Measurements from ENCODE around the gene CHAF1A.

CHAF1A gene

DNA sequence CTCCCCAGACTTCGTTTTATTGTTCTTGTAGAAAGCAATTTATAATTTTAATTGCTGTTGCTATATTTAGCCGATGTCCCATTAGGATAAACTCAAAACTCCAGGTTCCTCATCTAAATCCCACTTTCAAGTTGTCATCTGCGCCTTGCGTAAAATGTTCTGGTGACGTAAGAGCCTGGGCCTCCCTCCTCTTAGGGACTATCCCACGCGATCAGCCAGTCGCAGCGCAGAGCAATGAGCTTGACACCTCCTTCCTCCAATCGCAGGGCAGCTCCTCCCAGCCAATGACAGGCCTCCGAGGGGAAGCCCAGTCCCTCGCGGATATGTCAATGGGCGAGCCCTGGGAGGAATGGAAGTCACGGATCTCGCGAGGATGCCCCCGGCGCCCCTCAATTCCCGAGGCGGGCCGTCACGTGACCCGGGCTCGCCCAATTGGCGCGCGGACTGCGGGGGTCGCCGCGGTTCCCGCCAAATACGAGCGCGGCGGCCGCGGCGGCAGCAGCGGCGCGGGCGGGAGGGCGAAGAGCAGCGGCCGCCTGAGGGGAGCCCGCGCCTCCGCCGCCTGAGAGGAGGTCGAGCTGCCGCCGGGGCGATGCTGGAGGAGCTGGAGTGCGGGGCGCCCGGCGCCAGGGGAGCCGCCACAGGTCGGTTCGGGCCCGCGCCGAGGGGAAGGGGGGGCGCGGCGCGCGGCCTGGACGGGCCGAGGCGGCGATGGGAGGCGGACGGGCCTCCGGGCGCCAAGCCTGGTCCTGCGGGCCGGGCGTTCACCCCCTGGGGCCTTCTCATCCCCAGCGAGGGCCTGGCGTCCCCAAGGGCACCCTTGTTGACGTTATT lies at the start of gene CHAF1A:
CHAF1A (plus strand) TSS at position 470 of the 834 bp plus-strand sequence; CDS start at position 593, 123 bp downstream.
- DNase-seq (ENCODE audit: extremely low spot score, insufficient read length, low read depth) (peak; percentile 99), FAIRE-seq (peak; percentile 100)

GRCh38 chr19:4352701-4353121 lies 49.7 kb upstream of the CHAF1A start:
- DNase-seq (ENCODE audit: extremely low spot score, insufficient read length, low read depth) (no peak), FAIRE-seq (no peak)

GRCh38 chr19:4354282-4354681 lies 48.2 kb upstream of the CHAF1A start:
- DNase-seq (ENCODE audit: extremely low spot score, insufficient read length, low read depth) (no peak), FAIRE-seq (no peak)

DNA sequence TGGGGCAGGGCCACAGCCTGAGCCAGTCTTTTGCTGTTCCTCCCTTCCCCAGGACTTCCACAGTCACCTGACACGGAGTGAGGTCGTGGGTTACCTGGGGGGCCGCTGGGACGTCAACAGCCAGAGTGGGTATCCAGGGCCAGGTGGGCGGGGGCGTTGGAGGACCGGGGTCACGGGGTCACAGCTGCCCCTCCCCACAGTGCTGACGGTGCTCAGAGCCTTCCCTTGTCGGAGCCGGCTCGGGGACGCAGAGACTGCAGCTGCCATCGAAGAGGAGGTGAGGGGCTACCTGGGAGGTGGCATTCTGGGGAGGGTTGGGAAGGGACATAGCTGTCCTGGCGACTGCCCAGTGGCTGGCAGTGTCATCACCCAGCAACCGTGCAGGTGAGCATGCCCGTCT lies 47.5 kb upstream of the CHAF1A start:
- FAIRE-seq, result no peak

GRCh38 chr19:4357095-4357797 lies 45.2 kb upstream of the CHAF1A start:
- DNase-seq (ENCODE audit: extremely low spot score, insufficient read length, low read depth) (no peak), FAIRE-seq (no peak)

More for the DNA sequence above, 47.5 kb upstream of the CHAF1A start:
- DNase-seq (ENCODE audit: extremely low spot score, insufficient read length, low read depth), result no peak

DNA sequence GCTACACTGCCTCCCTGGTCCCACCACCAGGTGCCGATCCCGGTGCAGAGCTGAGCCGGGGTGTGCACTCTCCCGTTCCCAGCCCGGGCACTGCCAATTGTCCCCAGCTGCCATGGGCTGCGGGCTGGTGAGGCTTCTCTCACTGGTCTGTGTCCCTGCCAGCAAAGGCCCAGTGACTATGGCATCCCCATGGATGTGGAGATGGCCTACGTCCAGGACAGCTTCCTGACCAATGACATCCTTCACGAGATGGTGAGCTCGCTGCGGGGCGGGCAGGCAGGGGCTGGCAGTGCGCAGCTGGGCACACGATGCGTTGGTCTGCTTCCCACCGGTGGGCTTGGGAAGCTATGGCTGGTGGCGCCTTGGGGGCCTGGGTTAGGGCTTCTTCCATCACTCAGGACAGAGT lies 44.5 kb upstream of the CHAF1A start:
- FAIRE-seq (no peak), DNase-seq (ENCODE audit: extremely low spot score, insufficient read length, low read depth) (no peak)

GRCh38 chr19:4358709-4359626 lies 43.5 kb upstream of the CHAF1A start:
- no peak for FAIRE-seq
- DNase-seq (ENCODE audit: extremely low spot score, insufficient read length, low read depth), result no peak

DNA sequence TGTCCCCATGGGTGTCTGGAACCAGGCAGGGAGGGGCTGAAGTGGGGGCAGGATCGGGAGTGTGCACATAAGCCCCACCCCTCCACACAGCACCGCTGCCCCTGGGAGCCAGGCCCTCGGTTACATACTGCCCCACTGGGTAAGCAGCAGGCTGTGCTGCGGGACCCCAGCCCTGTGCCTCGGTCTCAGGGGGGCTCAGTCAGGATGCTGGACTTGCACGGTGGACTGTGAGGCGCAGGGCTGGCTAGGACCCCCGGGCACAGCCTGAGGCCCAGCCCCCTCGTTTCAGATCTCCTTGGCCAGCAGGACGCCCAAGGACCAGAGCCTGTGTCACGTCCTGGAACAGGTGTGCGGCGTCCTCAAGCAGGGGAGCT lies 42.8 kb upstream of the CHAF1A start:
- DNase-seq (ENCODE audit: extremely low spot score, insufficient read length, low read depth) (no peak), FAIRE-seq (no peak)

DNA sequence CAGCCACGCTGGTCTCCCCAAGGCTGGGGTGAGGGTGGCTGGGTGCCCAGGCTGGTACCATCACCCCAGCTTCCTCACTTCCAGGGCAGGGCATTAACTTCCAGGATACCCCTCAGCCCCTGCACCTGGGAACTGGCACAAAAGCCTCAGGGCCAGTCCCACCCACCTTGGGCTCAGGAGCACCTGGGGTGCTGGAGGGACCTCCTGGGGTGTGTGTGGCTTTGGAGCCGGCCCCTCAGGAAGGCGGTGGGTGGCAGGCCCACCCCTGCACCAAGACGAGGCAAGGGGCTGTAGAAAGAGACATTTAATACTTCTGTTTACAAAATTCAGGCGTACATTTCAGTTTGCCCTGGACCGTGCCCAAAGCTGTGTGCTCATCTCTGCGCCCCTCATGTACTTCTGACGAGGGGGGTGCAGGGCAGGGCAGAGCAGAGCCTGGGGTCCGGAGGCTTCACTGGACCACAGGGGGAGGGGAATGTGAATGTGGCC lies 42.3 kb upstream of the CHAF1A start:
- DNase-seq (ENCODE audit: extremely low spot score, insufficient read length, low read depth) (no peak), FAIRE-seq (no peak)

DNA sequence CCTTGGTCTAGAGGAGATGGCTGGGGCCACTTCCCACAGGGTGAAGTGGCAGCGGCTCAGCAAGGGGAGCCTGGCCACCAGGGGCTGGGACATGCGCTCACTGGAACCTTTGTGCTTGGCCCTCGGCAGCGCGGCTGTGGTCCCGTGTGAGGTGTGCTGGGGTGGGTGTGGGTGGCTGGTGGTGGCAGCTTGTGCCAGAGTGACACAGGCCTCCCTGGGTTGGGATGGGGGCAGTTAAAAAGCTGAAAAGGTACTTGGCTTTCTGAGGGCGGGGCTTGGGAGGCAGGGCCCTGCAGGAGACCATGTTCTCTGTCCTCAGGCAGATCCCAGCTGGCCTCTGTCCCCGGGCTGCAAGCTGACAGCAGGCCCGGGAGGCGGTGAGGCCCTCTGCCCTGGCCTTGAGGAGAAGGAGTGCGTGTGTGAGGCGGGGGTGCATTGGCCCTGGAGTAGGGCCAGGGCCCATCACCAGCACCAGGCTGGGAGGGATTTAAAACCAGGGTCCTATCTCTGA lies 41.7 kb upstream of the CHAF1A start:
- no peak for DNase-seq (ENCODE audit: extremely low spot score, insufficient read length, low read depth)
- no peak for FAIRE-seq

GRCh38 chr19:4361152-4362046 lies 41.0 kb upstream of the CHAF1A start:
- DNase-seq (ENCODE audit: extremely low spot score, insufficient read length, low read depth), result no peak
- no peak for FAIRE-seq

GRCh38 chr19:4362101-4362828 lies 40.2 kb upstream of the CHAF1A start:
- DNase-seq (ENCODE audit: extremely low spot score, insufficient read length, low read depth) (no peak), FAIRE-seq (no peak)

- FAIRE-seq (no peak), DNase-seq (ENCODE audit: extremely low spot score, insufficient read length, low read depth) (no peak)
These were observed 39.5 kb upstream of the CHAF1A start for GRCh38 chr19:4362831-4363545.

GRCh38 chr19:4363571-4364304 lies 38.7 kb upstream of the CHAF1A start:
- FAIRE-seq, result no peak
- no peak for DNase-seq (ENCODE audit: extremely low spot score, insufficient read length, low read depth)

DNA sequence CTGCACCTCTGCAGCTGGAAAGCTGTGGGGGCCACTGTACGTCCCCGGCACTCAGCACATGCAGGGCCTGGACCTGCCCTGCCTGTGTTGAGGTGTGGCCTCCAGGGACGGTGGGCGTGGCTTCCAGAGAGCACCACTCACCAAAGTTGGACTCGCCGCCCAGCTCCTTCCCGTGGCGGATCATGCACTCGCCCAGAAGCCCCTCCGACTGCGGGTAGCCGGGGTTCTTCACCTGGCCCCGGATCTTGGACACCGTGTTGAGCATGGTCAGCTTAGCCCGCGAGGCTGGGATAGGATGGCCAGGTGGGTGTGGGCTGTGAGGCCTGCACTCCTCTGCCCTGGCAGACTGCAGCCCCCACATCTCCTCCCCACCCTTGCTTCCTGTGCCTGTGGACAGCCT lies 37.1 kb upstream of the CHAF1A start:
- FAIRE-seq, result no peak
- no peak for DNase-seq (ENCODE audit: extremely low spot score, insufficient read length, low read depth)

GRCh38 chr19:4365791-4366665 lies 36.4 kb upstream of the CHAF1A start:
- DNase-seq (ENCODE audit: extremely low spot score, insufficient read length, low read depth) (no peak), FAIRE-seq (no peak)
